Mesendoderm (in vitro differentiated cells): ENCODE measurements around the gene NSL1.
"Not testable (repeated sequence)": the region's sequence is repeated elsewhere in the genome, so short reads cannot be mapped to it uniquely, and the experiment has no call there.

ENCODE experiments used
- DNase-seq: peaks from one replicate; pipeline ENCODE4 v3.0.0; 2013
- H2AK5ac ChIP-seq: 2 replicates; pipeline ENCODE4 v1.6.1; 2013; ENCODE audit warnings: low read length, inconsistent platforms
- H2BK120ac ChIP-seq: 2 replicates; pipeline ENCODE4 v1.6.1; 2013; ENCODE audit warnings: low read depth, mild to moderate bottlenecking, low read length, moderate library complexity, mixed read lengths
- H2BK15ac ChIP-seq: replicated peaks from 2 replicates; pipeline ENCODE4 v1.6.1; 2013; ENCODE audit warnings: low read depth, mild to moderate bottlenecking, moderate library complexity
- H2BK5ac ChIP-seq: 2 replicates; pipeline ENCODE4 v1.6.1; 2013; ENCODE audit warnings: low read length, inconsistent platforms
- H3K18ac ChIP-seq: 2 replicates; pipeline ENCODE4 v1.6.1; 2013; ENCODE audit warnings: mild to moderate bottlenecking, low read length, mixed read lengths
- H3K23ac ChIP-seq: one replicate; pipeline ENCODE4 v1.6.1; 2013; ENCODE audit warnings: low read length
- H3K27ac ChIP-seq: 2 replicates; pipeline ENCODE4 v1.5.1; 2013; ENCODE audit warnings: low read depth, mild to moderate bottlenecking, inconsistent platforms, low read length, moderate library complexity
- H3K27me3 ChIP-seq: 2 replicates; pipeline ENCODE4 v1.6.1; 2013; ENCODE audit warnings: low read length, control low read depth, mild to moderate bottlenecking, inconsistent platforms; ENCODE audit not compliant: insufficient read depth, poor library complexity
- H3K36me3 ChIP-seq: 2 replicates; pipeline ENCODE4 v1.6.1; 2013; ENCODE audit warnings: low read length, inconsistent platforms; ENCODE audit not compliant: control insufficient read depth, insufficient read depth
- H3K4ac ChIP-seq: one replicate; pipeline ENCODE4 v1.6.1; 2013; ENCODE audit warnings: low read depth, mild to moderate bottlenecking, low read length, moderate library complexity
- H3K4me1 ChIP-seq: 2 replicates; pipeline ENCODE4 v1.6.1; 2013; ENCODE audit warnings: low read depth, low read length, inconsistent platforms; ENCODE audit not compliant: control insufficient read depth
- H3K4me2 ChIP-seq: 2 replicates; pipeline ENCODE4 v1.6.1; 2013; ENCODE audit warnings: low read length
- H3K4me3 ChIP-seq: 2 replicates; pipeline ENCODE4 v1.5.1; 2013; ENCODE audit warnings: mild to moderate bottlenecking, low read length
- H3K56ac ChIP-seq: one replicate; pipeline ENCODE4 v1.6.1; 2013; ENCODE audit warnings: low read length
- H3K79me1 ChIP-seq: 2 replicates; pipeline ENCODE4 v1.6.1; 2013; ENCODE audit warnings: low read length, inconsistent platforms
- H3K79me2 ChIP-seq: 2 replicates; pipeline ENCODE4 v1.6.1; 2013; ENCODE audit warnings: mild to moderate bottlenecking, low read length; ENCODE audit not compliant: control insufficient read depth, insufficient read depth
- H3K9ac ChIP-seq: 2 replicates; pipeline ENCODE4 v1.6.1; 2013; ENCODE audit warnings: low read length, inconsistent platforms
- H4K5ac ChIP-seq: one replicate; pipeline ENCODE4 v1.6.1; 2013; ENCODE audit warnings: low read length
- H4K8ac ChIP-seq: one replicate; pipeline ENCODE4 v1.6.1; 2013; ENCODE audit warnings: low read depth, mild to moderate bottlenecking, control low read depth, low read length, moderate library complexity
- WGBS: extraction: QIAGEN DNeasy Blood & Tissue Kit; methylation state at CpG from one replicate; pipeline ENCODE4 v1.1.7; 2013; ENCODE audit warnings: low lambda C conversion rate, missing lambda C conversion rate; ENCODE audit not compliant: insufficient coverage; ENCODE audit errors: extremely low coverage; 5-methylcytosine and 5-hydroxymethylcytosine counted together

Gene NSL1

GRCh38 chr1:212780759-212781158, 10.8 kb downstream of the NSL1 start:
- Histone ChIP-seq H3K9ac (no peak overlapping the region), H3K36me3 (no peaks in the 10 kb centered on the region)
- no CpG with 5 or more reads among the region's 3 CpGs for WGBS

GRCh38 chr1:212779086-212779485, 12.5 kb downstream of the NSL1 start:
- not testable (repeated sequence) for DNase-seq, H3K79me1 ChIP-seq, H3K9ac ChIP-seq, H3K23ac ChIP-seq, H2BK5ac ChIP-seq, H3K27me3 ChIP-seq, H4K8ac ChIP-seq, H3K4ac ChIP-seq, H3K4me3 ChIP-seq, H3K4me1 ChIP-seq, H3K79me2 ChIP-seq, H2AK5ac ChIP-seq, H3K18ac ChIP-seq, H2BK15ac ChIP-seq, H4K5ac ChIP-seq, H3K36me3 ChIP-seq, H3K56ac ChIP-seq, H2BK120ac ChIP-seq, H3K27ac ChIP-seq, H3K4me2 ChIP-seq
- no CpG with 5 or more reads among the region's 32 CpGs for WGBS

More at GRCh38 chr1:212780759-212781158, 10.8 kb downstream of the NSL1 start:
- Histone ChIP-seq H4K5ac (no peak overlapping the region), H3K23ac (no peak overlapping the region), H3K27ac (no peak overlapping the region), H3K4ac (no peak overlapping the region), H2BK15ac (no peak overlapping the region), H3K4me3 (no peak overlapping the region), H2BK120ac (no peak overlapping the region), H3K79me1 (no peaks in the 10 kb centered on the region), H3K79me2 (no peaks in the 10 kb centered on the region), H3K18ac (no peak overlapping the region), H3K4me1 (no peaks in the 10 kb centered on the region), H3K27me3 (no peaks in the 10 kb centered on the region), H3K4me2 (no peak overlapping the region), H3K56ac (no peak overlapping the region), H4K8ac (no peak overlapping the region), H2BK5ac (no peak overlapping the region), H2AK5ac (no peak overlapping the region)
- DNase-seq, result no peak

- Histone ChIP-seq H2BK15ac (no peak overlapping the region), H3K36me3 (no peaks in the 10 kb centered on the region), H2BK5ac (no peak overlapping the region), H4K8ac (no peak overlapping the region), H3K18ac (no peak overlapping the region), H3K23ac (no peak overlapping the region), H3K9ac (no peak overlapping the region), H3K4me1 (no peaks in the 10 kb centered on the region), H3K79me1 (peaks cover 2% of the 10 kb centered on the region), H4K5ac (no peak overlapping the region), H3K4ac (no peak overlapping the region), H3K56ac (no peak overlapping the region), H2AK5ac (no peak overlapping the region), H3K79me2 (no peaks in the 10 kb centered on the region), H3K4me3 (no peak overlapping the region), H3K4me2 (no peak overlapping the region), H3K27me3 (no peaks in the 10 kb centered on the region), H3K27ac (no peak overlapping the region), H2BK120ac (no peak overlapping the region)
- WGBS, result no CpG with 5 or more reads among the region's 3 CpGs
- no peak for DNase-seq
Measured at GRCh38 chr1:212777151-212777550, 14.4 kb downstream of the NSL1 start.

GRCh38 chr1:212775241-212775640, 16.3 kb downstream of the NSL1 start:
- no peak overlapping the region for H2AK5ac ChIP-seq
- H3K9ac ChIP-seq, result no peak overlapping the region
- H3K56ac ChIP-seq, result no peak overlapping the region
- no peak overlapping the region for H2BK15ac ChIP-seq
- H4K8ac ChIP-seq, result no peak overlapping the region
- H4K5ac ChIP-seq, result no peak overlapping the region
- no peak overlapping the region for H3K18ac ChIP-seq
- no peak overlapping the region for H3K23ac ChIP-seq
- no peak overlapping the region for H2BK5ac ChIP-seq
- no peak overlapping the region for H3K4me2 ChIP-seq
- no peak overlapping the region for H3K4ac ChIP-seq
- H3K4me3 ChIP-seq, result no peak overlapping the region
- no peak overlapping the region for H3K27ac ChIP-seq
- no peaks in the 10 kb centered on the region for H3K4me1 ChIP-seq
- DNase-seq, result no peak
- no peaks in the 10 kb centered on the region for H3K27me3 ChIP-seq
- no peaks in the 10 kb centered on the region for H3K36me3 ChIP-seq
- H2BK120ac ChIP-seq, result no peak overlapping the region
- H3K79me2 ChIP-seq, result no peaks in the 10 kb centered on the region
- H3K79me1 ChIP-seq, result peaks cover 2% of the 10 kb centered on the region

- no peak overlapping the region for H2BK15ac ChIP-seq
- WGBS, result no CpG with 5 or more reads among the region's 2 CpGs
- H3K4me3 ChIP-seq, result no peak overlapping the region
- no peak overlapping the region for H2BK5ac ChIP-seq
- H3K27ac ChIP-seq, result no peak overlapping the region
- no peak overlapping the region for H3K9ac ChIP-seq
- H3K4ac ChIP-seq, result no peak overlapping the region
- H2AK5ac ChIP-seq, result no peak overlapping the region
- H2BK120ac ChIP-seq, result no peak overlapping the region
- H3K79me2 ChIP-seq, result no peaks in the 10 kb centered on the region
- H3K23ac ChIP-seq, result no peak overlapping the region
- H3K56ac ChIP-seq, result no peak overlapping the region
- no peaks in the 10 kb centered on the region for H3K4me1 ChIP-seq
- no peaks in the 10 kb centered on the region for H3K36me3 ChIP-seq
- H4K8ac ChIP-seq, result no peak overlapping the region
- H3K4me2 ChIP-seq, result no peak overlapping the region
- H3K79me1 ChIP-seq, result peaks cover 2% of the 10 kb centered on the region
- H3K27me3 ChIP-seq, result no peaks in the 10 kb centered on the region
- no peak overlapping the region for H4K5ac ChIP-seq
- DNase-seq, result no peak
- H3K18ac ChIP-seq, result no peak overlapping the region
Measured at GRCh38 chr1:212774584-212774983, 17.0 kb downstream of the NSL1 start.

GRCh38 chr1:212773011-212773410, 18.6 kb downstream of the NSL1 start:
- H2BK120ac ChIP-seq, result no peak overlapping the region
- no CpG with 5 or more reads among the region's 2 CpGs for WGBS
- H4K8ac ChIP-seq, result no peak overlapping the region
- H3K27ac ChIP-seq, result no peak overlapping the region
- H3K23ac ChIP-seq, result no peak overlapping the region
- no peak overlapping the region for H3K9ac ChIP-seq
- no peaks in the 10 kb centered on the region for H3K4me1 ChIP-seq
- no peaks in the 10 kb centered on the region for H3K27me3 ChIP-seq
- H3K56ac ChIP-seq, result no peak overlapping the region
- no peak overlapping the region for H3K4me2 ChIP-seq
- H3K18ac ChIP-seq, result no peak overlapping the region
- H2BK5ac ChIP-seq, result no peak overlapping the region
- no peak overlapping the region for H2AK5ac ChIP-seq
- no peaks in the 10 kb centered on the region for H3K79me2 ChIP-seq
- no peak overlapping the region for H3K4ac ChIP-seq
- no peak overlapping the region for H4K5ac ChIP-seq
- H3K4me3 ChIP-seq, result no peak overlapping the region
- peaks cover 2% of the 10 kb centered on the region for H3K79me1 ChIP-seq
- no peak overlapping the region for H2BK15ac ChIP-seq
- no peaks in the 10 kb centered on the region for H3K36me3 ChIP-seq
- DNase-seq, result no peak
